H1 (cell line): ENCODE results near the gene ACP6. TPM values are rescaled to one million over a fixed set of nuclear protein-coding genes. Genes with fewer than 3 reads are reported as not detected.

Experiments
- CTCF ChIA-PET: fragments of 300-600 bp; sonication (Branson Sonifier 250); formaldehyde crosslinking; loops from one replicate; lab custom pipeline; 2021; ENCODE audit not compliant: partially characterized antibody; lab: Charles Lee
- POLR2A ChIA-PET: fragments of 300-600 bp; sonication (Branson Sonifier 250); formaldehyde crosslinking; loops from one replicate; lab custom pipeline; 2021; ENCODE audit warnings: inconsistent platforms; ENCODE audit not compliant: partially characterized antibody; lab: Charles Lee
- DNase-seq, 2 experiments: peaks; one replicate each; pipeline versions ENCODE4 v3.0.0 to v3.0.0-alpha.2; 2010 to 2022; ENCODE audit warnings: low spot score in 2 of 2, low read depth in 1 of 2, mixed read lengths in 1 of 2
- FAIRE-seq: peaks from 2 replicates; lab custom pipeline; 2011; peaks lifted over from hg19 to GRCh38; lab: Jason Lieb, UNC
- H2AFZ ChIP-seq: 2 replicates; pipeline ENCODE4 v1.8.1; 2012; ENCODE audit warnings: low read length, inconsistent platforms
- H2AK5ac ChIP-seq: 2 replicates; pipeline ENCODE4 v1.6.1; 2013; ENCODE audit warnings: low read depth, low read length
- H2BK120ac ChIP-seq: replicated peaks from 2 replicates; pipeline ENCODE3; 2013; ENCODE audit warnings: low read depth, low read length, inconsistent platforms
- H2BK12ac ChIP-seq: 2 replicates; pipeline ENCODE4 v1.6.1; 2013; ENCODE audit warnings: low read depth, low read length
- H2BK15ac ChIP-seq: 2 replicates; pipeline ENCODE4 v1.6.1; 2013; ENCODE audit warnings: low read length
- H2BK20ac ChIP-seq: 2 replicates; pipeline ENCODE4 v1.6.1; 2013; ENCODE audit warnings: low read length
- H2BK5ac ChIP-seq: 2 replicates; pipeline ENCODE4 v1.6.1; 2013; ENCODE audit warnings: low read depth, low read length
- H3K14ac ChIP-seq: 2 replicates; pipeline ENCODE4 v1.6.1; 2013; ENCODE audit warnings: inconsistent platforms; ENCODE audit not compliant: insufficient read length
- H3K18ac ChIP-seq: 2 replicates; pipeline ENCODE4 v1.6.1; 2013; ENCODE audit warnings: low read length; ENCODE audit errors: extremely low read depth
- H3K23ac ChIP-seq: 2 replicates; pipeline ENCODE4 v1.6.1; 2013; ENCODE audit warnings: inconsistent platforms; ENCODE audit not compliant: insufficient read length
- H3K23me2 ChIP-seq: 2 replicates; pipeline ENCODE4 v1.6.1; 2013; ENCODE audit warnings: low read depth, low read length
- H3K27ac ChIP-seq: 2 replicates; pipeline ENCODE4 v1.6.1; 2011; ENCODE audit warnings: low read depth, low read length, inconsistent platforms
- H3K27me3 ChIP-seq, 4 experiments: replicated peaks in 1 of 4; 1 replicate in 1 of 4; 2 replicates in 3 of 4; pipeline versions ENCODE4 v1.6.1 to v1.8.1; 2011 to 2013; ENCODE audit warnings: low read length in 3 of 4, mild to moderate bottlenecking in 3 of 4, inconsistent platforms in 2 of 4, mixed read lengths in 2 of 4, moderate library complexity in 1 of 4; ENCODE audit not compliant: control insufficient read depth in 3 of 4, insufficient read depth in 3 of 4; ENCODE audit errors: extremely low read depth in 1 of 4
- H3K36me3 ChIP-seq, 4 experiments: 2 replicates each; pipeline versions ENCODE4 v1.6.1 to v1.8.1; 2011 to 2013; ENCODE audit warnings: mild to moderate bottlenecking in 4 of 4, low read length in 3 of 4, moderate library complexity in 2 of 4, control low read depth in 1 of 4, inconsistent platforms in 1 of 4; ENCODE audit not compliant: insufficient read depth in 4 of 4, control insufficient read depth in 2 of 4
- H3K4ac ChIP-seq: replicated peaks from 2 replicates; pipeline ENCODE3; 2013; ENCODE audit warnings: low read length, low read depth, mixed read lengths, inconsistent platforms; ENCODE audit not compliant: insufficient read length
- H3K4me1 ChIP-seq, 4 experiments: replicated peaks in 1 of 4; 1 replicate in 1 of 4; 2 replicates in 3 of 4; pipeline versions ENCODE4 v1.6.1 to v1.8.1; 2011 to 2013; ENCODE audit warnings: low read length in 3 of 4, inconsistent platforms in 2 of 4, mixed read lengths in 1 of 4; ENCODE audit not compliant: insufficient read depth in 4 of 4, control insufficient read depth in 3 of 4
- H3K4me2 ChIP-seq, 2 experiments: 2 replicates each; pipeline versions ENCODE4 v1.6.1 to v1.8.1; 2011 to 2013; ENCODE audit warnings: low read depth in 2 of 2, low read length in 2 of 2, control low read depth in 1 of 2, inconsistent platforms in 1 of 2, mild to moderate bottlenecking in 1 of 2; ENCODE audit not compliant: insufficient read depth in 1 of 2
- H3K4me3 ChIP-seq, 4 experiments: fragments of 200-600, 300-600 bp in 1 of 4; sonication (generic), shearing (Covaris generic), sonication (Bioruptor Twin) in 1 of 4; 2 replicates each; pipeline versions ENCODE4 v1.5.1 to v1.8.1; 2011 to 2016; ENCODE audit warnings: low read length in 4 of 4, low read depth in 3 of 4, control low read depth in 2 of 4, inconsistent platforms in 2 of 4, mild to moderate bottlenecking in 2 of 4, mixed read lengths in 1 of 4, moderate library complexity in 1 of 4; ENCODE audit not compliant: insufficient read depth in 2 of 4; ENCODE audit errors: extremely low read depth in 1 of 4
- H3K56ac ChIP-seq: replicated peaks from 2 replicates; pipeline ENCODE3; 2013; ENCODE audit warnings: low read depth, mild to moderate bottlenecking, mixed read lengths, low read length, inconsistent platforms; ENCODE audit not compliant: insufficient read length
- H3K79me1 ChIP-seq: 2 replicates; pipeline ENCODE4 v1.6.1; 2013; ENCODE audit warnings: low read depth, low read length, control low read depth
- H3K79me2 ChIP-seq, 2 experiments: 2 replicates each; pipeline versions ENCODE4 v1.6.1 to v1.8.1; 2012 to 2013; ENCODE audit warnings: low read length in 2 of 2, mild to moderate bottlenecking in 2 of 2, inconsistent platforms in 1 of 2; ENCODE audit not compliant: insufficient read depth in 2 of 2, control insufficient read depth in 1 of 2
- H3K9ac ChIP-seq, 4 experiments: replicated peaks in 1 of 4; 1 replicate in 1 of 4; 2 replicates in 3 of 4; pipeline versions ENCODE4 v1.6.1 to v1.8.1; 2011 to 2013; ENCODE audit warnings: low read depth in 3 of 4, low read length in 3 of 4, control low read depth in 2 of 4, mild to moderate bottlenecking in 2 of 4, moderate library complexity in 2 of 4, inconsistent platforms in 1 of 4; ENCODE audit errors: extremely low read depth in 1 of 4
- H3K9me3 ChIP-seq, 2 experiments: 2 replicates each; pipeline versions ENCODE4 v1.6.1 to v1.8.1; 2012 to 2013; ENCODE audit warnings: mild to moderate bottlenecking in 2 of 2, moderate library complexity in 2 of 2, control low read depth in 1 of 2, inconsistent platforms in 1 of 2, low read depth in 1 of 2, low read length in 1 of 2, mixed read lengths in 1 of 2; ENCODE audit not compliant: insufficient read depth in 2 of 2
- H4K20me1 ChIP-seq, 2 experiments: replicated peaks in 1 of 2; 2 replicates each; pipeline versions ENCODE3 to v1.8.1; 2011 to 2013; ENCODE audit warnings: inconsistent platforms in 2 of 2, low read length in 2 of 2, mild to moderate bottlenecking in 1 of 2; ENCODE audit not compliant: insufficient read depth in 2 of 2, control insufficient read depth in 1 of 2
- H4K5ac ChIP-seq: 2 replicates; pipeline ENCODE4 v1.6.1; 2013; ENCODE audit warnings: low read length, low read depth, mixed read lengths, inconsistent platforms; ENCODE audit not compliant: insufficient read length
- H4K8ac ChIP-seq: 2 replicates; pipeline ENCODE4 v1.8.0; 2013; ENCODE audit warnings: mild to moderate bottlenecking, moderate library complexity, low read length, inconsistent platforms; ENCODE audit not compliant: insufficient read depth; ENCODE audit errors: extremely low read depth
- H4K91ac ChIP-seq: replicated peaks from 2 replicates; pipeline ENCODE3; 2013; ENCODE audit warnings: low read length, mixed read lengths, inconsistent platforms; ENCODE audit not compliant: insufficient read length
- ATF3 ChIP-seq: IDR thresholded peaks from 2 replicates; pipeline ENCODE4 v1.6.1; 2011; ENCODE audit warnings: low read depth, mild to moderate bottlenecking, low read length; ENCODE audit not compliant: insufficient read depth
- BCL11A ChIP-seq, 2 experiments: IDR thresholded peaks; one replicate each; pipeline ENCODE4 v1.6.1; 2011; ENCODE audit warnings: low read depth in 2 of 2, low read length in 2 of 2, mild to moderate bottlenecking in 2 of 2
- CBX5 ChIP-seq: fragments of 300-800, 300-1000 bp; sonication (generic); IDR thresholded peaks from 2 replicates; pipeline ENCODE4 v1.7.1; 2016; ENCODE audit warnings: antibody characterized with exemption, low read length, low read depth
- CHD2 ChIP-seq: IDR thresholded peaks from 2 replicates; pipeline ENCODE4 v1.6.1; 2012; ENCODE audit warnings: low read length, improper control_type of control experiment
- GABPA ChIP-seq: IDR thresholded peaks from 2 replicates; pipeline ENCODE4 v1.6.1; 2011; ENCODE audit warnings: mild to moderate bottlenecking, low read length, moderate library complexity, borderline replicate concordance; ENCODE audit not compliant: insufficient read depth
- KDM4A ChIP-seq: IDR thresholded peaks from one replicate; pipeline ENCODE4 v1.7.1; 2012; ENCODE audit warnings: low read depth, mild to moderate bottlenecking, moderate library complexity, low read length, inconsistent platforms; ENCODE audit not compliant: severe bottlenecking
- MAFK ChIP-seq: IDR thresholded peaks from 2 replicates; pipeline ENCODE4 v1.6.1; 2012; ENCODE audit warnings: low read depth, mild to moderate bottlenecking, improper control_type of control experiment, low read length
- NRF1 ChIP-seq: IDR thresholded peaks from 2 replicates; pipeline ENCODE4 v1.6.1; 2011; ENCODE audit warnings: mild to moderate bottlenecking, low read depth, low read length, improper control_type of control experiment
- PHF8 ChIP-seq: fragments of 200-600 bp; sonication (generic); conservative IDR thresholded peaks from 2 replicates; pipeline ENCODE4 v1.7.1; 2012; ENCODE audit warnings: low read depth, mild to moderate bottlenecking, inconsistent platforms, low read length, moderate library complexity
- POU5F1 ChIP-seq: IDR thresholded peaks from 2 replicates; pipeline ENCODE4 v1.6.1; 2011; ENCODE audit warnings: low read depth, mild to moderate bottlenecking, low read length, moderate library complexity
- RAD21 ChIP-seq, 2 experiments: IDR thresholded peaks in 1 of 2; conservative IDR thresholded peaks in 1 of 2; 2 replicates each; pipeline ENCODE4 v1.6.1; 2011; ENCODE audit warnings: low read depth in 2 of 2, low read length in 2 of 2, improper control_type of control experiment in 1 of 2, inconsistent platforms in 1 of 2, mild to moderate bottlenecking in 1 of 2, moderate library complexity in 1 of 2
- SAP30 ChIP-seq: fragments of 300-600 bp; sonication (generic); IDR thresholded peaks from 2 replicates; pipeline ENCODE4 v1.7.1; 2012; ENCODE audit warnings: low read length, moderate library complexity, mild to moderate bottlenecking, inconsistent platforms; ENCODE audit not compliant: insufficient read depth, insufficient replicate concordance
- TCF12 ChIP-seq: IDR thresholded peaks from 2 replicates; pipeline ENCODE4 v1.6.1; 2011; ENCODE audit warnings: low read depth, mild to moderate bottlenecking, low read length
- WGBS, 2 experiments: shearing (Covaris generic) in 1 of 2; methylation state at CpG; one replicate each; pipeline versions ENCODE4 v1.1.6 to v1.1.7; 2013 to 2015; ENCODE audit warnings: low lambda C conversion rate in 2 of 2, mixed read lengths in 2 of 2, inconsistent platforms in 1 of 2, low coverage in 1 of 2, missing lambda C conversion rate in 1 of 2; ENCODE audit not compliant: insufficient replicate concordance in 2 of 2, insufficient coverage in 1 of 2, insufficient read length in 1 of 2; ENCODE audit errors: extremely low coverage in 1 of 2, missing lambda C conversion rate in 1 of 2; 5-methylcytosine and 5-hydroxymethylcytosine counted together
- polyA plus RNA-seq, 7 experiments: library from polyadenylated mRNA; depleted of rRNA in 3 of 7; stranded (reverse) in 5 of 7; unstranded in 2 of 7; fragments of >200 nt in 5 of 7; fragments of 200-250 nt in 2 of 7; gene quantifications; 1 replicate in 5 of 7; 2 replicates in 1 of 7; 4 replicates in 1 of 7; pipeline versions ENCODE4 v1.2.1 to v1.2.3, GENCODE V29; 2011 to 2013; ENCODE audit warnings: missing spikeins in 2 of 7, mixed read lengths in 2 of 7
- total RNA-seq: library from RNA; stranded (reverse); fragmentation: NEBNext Ultra II Directional; extraction: Animal tissue kit (Norgen Biotek cat#: 25700); gene quantifications from 2 replicates; pipeline ENCODE4 v1.2.1, GENCODE V29; 2021

ACP6 gene
- total and polyA plus RNA-seq, 2 of the 8 experiments (the other 6 are each of a cell fraction or from before 2014, with no cell fraction given) = 11.4 to 17.7 TPM

- H3K14ac ChIP-seq = no peak overlapping the region
- H2AK5ac ChIP-seq = no peak overlapping the region
- whole genome bisulfite sequencing, 2 experiments = 84% methylated on average over 5 of the region's 5 CpGs; no CpG with 5 or more reads in 1 of the 2 experiments
- peaks cover 0 to 14% of the 10 kb centered on the region in 2 experiments; a peak in 2 of 4 replicates for H3K79me2 ChIP-seq
- H2BK15ac ChIP-seq = no peak overlapping the region
- no peak overlapping the region for H2BK20ac ChIP-seq
- no peak overlapping the region for H3K4ac ChIP-seq
- no peak overlapping the region for H4K5ac ChIP-seq
- H3K4me1 ChIP-seq = peaks cover 0 to 8% (median 0%) of the 10 kb centered on the region in 4 experiments; a peak in 2 of 7 replicates
- H4K91ac ChIP-seq = no peak overlapping the region
- H3K27ac ChIP-seq = no peak overlapping the region
- no peak overlapping the region for H3K23ac ChIP-seq
- no peak overlapping the region for H3K18ac ChIP-seq
- no peak overlapping the region for H2BK12ac ChIP-seq
- no peaks in the 10 kb centered on the region for H3K9me3 ChIP-seq
- FAIRE-seq (no peak), DNase-seq (no peak)
- H3K56ac ChIP-seq = no peak overlapping the region
- no peak overlapping the region for H3K9ac ChIP-seq
- H2BK120ac ChIP-seq = no peak overlapping the region
- no peak overlapping the region for H2BK5ac ChIP-seq
- H3K4me3 ChIP-seq = no peak overlapping the region
- ChIA-PET CTCF (interaction anchor here (0.6 to 2.8 kb wide), 2 partner anchors 18 to 93 kb away, joined by 4 to 12 read pairs; no protein-coding TSS in a partner anchor), POLR2A (interaction anchor here (1.1 to 1.5 kb wide), 2 partner anchors 9 to 11 kb away, joined by 3 read pairs; no protein-coding TSS in a partner anchor)
- peaks cover 0 to 8% of the 10 kb centered on the region in 2 experiments for H4K20me1 ChIP-seq
- no peaks in the 10 kb centered on the region for H3K27me3 ChIP-seq
- no peaks in the 10 kb centered on the region for H3K23me2 ChIP-seq
- H3K79me1 ChIP-seq = no peaks in the 10 kb centered on the region; the same call in none of the 2 replicates
- H4K8ac ChIP-seq = no peak overlapping the region
- peaks cover 6 to 43% (median 24%) of the 10 kb centered on the region in 4 experiments; a peak in 6 of 8 replicates for H3K36me3 ChIP-seq
- no peak overlapping the region for H2AFZ ChIP-seq
- H3K4me2 ChIP-seq = no peak overlapping the region
- TF ChIP-seq MAFK (no peak), PHF8 (no peak), SAP30 (no peak), GABPA (no peak), RAD21 (IDR thresholded peaks at IDR 0.05 in 1 of 2, conservative IDR thresholded peaks at IDR 0.05 in 1 of 2; ENCODE audit: low read depth in 2 of 2, low read length in 2 of 2) (no peak), BCL11A (IDR thresholded peaks at IDR 0.05; ENCODE audit: low read depth in 2 of 2, low read length in 2 of 2) (no peak), CBX5 (no peak), KDM4A (no peak), POU5F1 (no peak), CHD2 (no peak), ATF3 (no peak), NRF1 (no peak), TCF12 (no peak)
These were observed 61.7 kb downstream of the ACP6 start for GRCh38 chr1:147608596-147608995.
